WTC11 (cell line): Measurements from ENCODE around the gene CELSR1. TPM values are rescaled to one million over a fixed set of nuclear protein-coding genes. Genes with fewer than 3 reads are reported as not detected.

Experiments used
- ATAC-seq: fragments of 200-7000 bp; cut with Tn5 transposase; 2 replicates; pipeline ENCODE4 v1.10.0; 2021; ENCODE audit warnings: mild to moderate bottlenecking, moderate library complexity
- CTCF ChIA-PET: fragments of 300-600 bp; sonication (Branson Sonifier 250); formaldehyde crosslinking; loops from one replicate; lab custom pipeline; 2021; ENCODE audit warnings: antibody characterized with exemption; lab: Charles Lee
- POLR2A ChIA-PET: fragments of 350-600 bp; sonication (Branson Sonifier 250); formaldehyde crosslinking; loops from one replicate; lab custom pipeline; 2021; ENCODE audit warnings: antibody characterized with exemption; lab: Charles Lee
- DNase-seq: peaks from one replicate; pipeline ENCODE4 v3.0.0; 2021; ENCODE audit warnings: low spot score
- H3K27ac Mint-ChIP-seq: 2 replicates; pipeline ENCODE4 v1.8.0; 2021; ENCODE audit warnings: mixed read lengths
- H3K27me3 Mint-ChIP-seq: 2 replicates; pipeline ENCODE4 v1.8.0; 2021; ENCODE audit warnings: low read depth, mild to moderate bottlenecking, moderate library complexity, mixed read lengths
- H3K36me3 Mint-ChIP-seq: 2 replicates; pipeline ENCODE4 v1.8.0; 2021; ENCODE audit warnings: mixed read lengths
- H3K4me1 Mint-ChIP-seq: 2 replicates; pipeline ENCODE4 v1.8.0; 2022; ENCODE audit warnings: mixed read lengths
- H3K4me3 Mint-ChIP-seq: 2 replicates; pipeline ENCODE4 v1.8.0; 2021; ENCODE audit warnings: mild to moderate bottlenecking, moderate library complexity, mixed read lengths
- H3K9me3 Mint-ChIP-seq: 2 replicates; pipeline ENCODE4 v1.8.0; 2021; ENCODE audit warnings: mixed read lengths
- ATF1 ChIP-seq: sonication (generic); formaldehyde crosslinking; IDR thresholded peaks from 2 replicates; pipeline ENCODE4 v1.8.1; 2023; ENCODE audit warnings: mild to moderate bottlenecking, moderate library complexity, missing genetic modification reagents
- CDX4 ChIP-seq: fragments of 250-450 bp; sonication (Bioruptor Pico); IDR thresholded peaks from 2 replicates; pipeline ENCODE4 v1.9.0; 2021; ENCODE audit warnings: moderate library complexity, mild to moderate bottlenecking, inconsistent platforms, borderline replicate concordance
- CREB1 ChIP-seq: sonication (generic); formaldehyde crosslinking; IDR thresholded peaks from 2 replicates; pipeline ENCODE4 v1.8.0; 2023; ENCODE audit warnings: mild to moderate bottlenecking, missing genetic modification reagents
- ELF4 ChIP-seq: sonication (generic); formaldehyde crosslinking; IDR thresholded peaks from 2 replicates; pipeline ENCODE4 v1.8.1; 2022; ENCODE audit warnings: low read depth, mild to moderate bottlenecking, moderate library complexity, missing genetic modification reagents
- ETV6 ChIP-seq: sonication (generic); formaldehyde crosslinking; IDR thresholded peaks from 2 replicates; pipeline ENCODE4 v1.8.1; 2022; ENCODE audit warnings: mild to moderate bottlenecking, missing genetic modification reagents
- MLX ChIP-seq: sonication (generic); formaldehyde crosslinking; IDR thresholded peaks from 2 replicates; pipeline ENCODE4 v1.8.1; 2023; ENCODE audit warnings: mild to moderate bottlenecking, missing genetic modification reagents, moderate library complexity
- NR1H2 ChIP-seq: sonication (generic); formaldehyde crosslinking; IDR thresholded peaks from 2 replicates; pipeline ENCODE4 v1.9.0; 2021; ENCODE audit warnings: mild to moderate bottlenecking, moderate library complexity, missing genetic modification reagents
- RELA ChIP-seq: sonication (generic); formaldehyde crosslinking; IDR thresholded peaks from 2 replicates; pipeline ENCODE4 v1.8.1; 2022; ENCODE audit warnings: missing genetic modification reagents, mild to moderate bottlenecking, borderline replicate concordance
- TEAD4 ChIP-seq: sonication (generic); formaldehyde crosslinking; IDR thresholded peaks from 2 replicates; pipeline ENCODE4 v1.8.0; 2022; ENCODE audit warnings: mild to moderate bottlenecking, missing genetic modification reagents
- ZNF121 ChIP-seq: sonication (generic); formaldehyde crosslinking; IDR thresholded peaks from 2 replicates; pipeline ENCODE4 v1.8.0; 2023; ENCODE audit warnings: missing genetic modification reagents
- ZNF138 ChIP-seq: sonication (generic); formaldehyde crosslinking; conservative IDR thresholded peaks from 2 replicates; pipeline ENCODE4 v1.8.1; 2022; ENCODE audit warnings: mild to moderate bottlenecking, moderate library complexity, missing genetic modification reagents
- ZNF219 ChIP-seq: sonication (generic); formaldehyde crosslinking; IDR thresholded peaks from 2 replicates; pipeline ENCODE4 v1.8.0; 2023; ENCODE audit warnings: missing genetic modification reagents, mild to moderate bottlenecking, borderline replicate concordance
- ZNF263 ChIP-seq: sonication (generic); formaldehyde crosslinking; IDR thresholded peaks from 2 replicates; pipeline ENCODE4 v1.8.1; 2022; ENCODE audit warnings: low read depth, mild to moderate bottlenecking, moderate library complexity, missing genetic modification reagents
- ZNF512 ChIP-seq: sonication (generic); formaldehyde crosslinking; IDR thresholded peaks from 2 replicates; pipeline ENCODE4 v1.8.1; 2022; ENCODE audit warnings: missing genetic modification reagents, borderline replicate concordance
- ZNF532 ChIP-seq: fragments of 250-450 bp; sonication (Bioruptor Pico); IDR thresholded peaks from 2 replicates; pipeline ENCODE4 v1.9.0; 2021; ENCODE audit warnings: mild to moderate bottlenecking, borderline replicate concordance
- ZNF671 ChIP-seq: fragments of 250-450 bp; sonication (Bioruptor Pico); IDR thresholded peaks from 2 replicates; pipeline ENCODE4 v1.8.0; 2021; ENCODE audit warnings: mild to moderate bottlenecking
- ZSCAN18 ChIP-seq: fragments of 250-450 bp; sonication (Bioruptor Pico); IDR thresholded peaks from 2 replicates; pipeline ENCODE4 v2.1.2; 2022; ENCODE audit warnings: mild to moderate bottlenecking, moderate library complexity
- total RNA-seq: library from RNA; stranded (reverse); gene quantifications from 3 replicates; pipeline ENCODE4 v1.2.3, GENCODE V29; 2021

CELSR1 gene
- total RNA-seq, 1 experiment from 2014 or later: 16.8 TPM

- POLR2A ChIA-PET: no interaction called here
- H3K27ac Mint-ChIP-seq: no peak overlapping the region
- peaks cover 27% of the 10 kb centered on the region for H3K9me3 Mint-ChIP-seq
- no peaks in the 10 kb centered on the region for H3K4me1 Mint-ChIP-seq
- DNase-seq (no peak), ATAC-seq (no peak)
- CTCF ChIA-PET: interaction anchor here (0.6 kb wide), 1 partner anchor 34 kb away, joined by 3 read pairs; no protein-coding TSS in a partner anchor
- H3K36me3 Mint-ChIP-seq: peaks cover 8% of the 10 kb centered on the region; the same call in 1 of the 2 replicates
- no peak overlapping the region for H3K4me3 Mint-ChIP-seq
- H3K27me3 Mint-ChIP-seq: peaks cover 5% of the 10 kb centered on the region
- no peak for TF ChIP-seq ATF1 (CRISPR knock-in tag)
- TF ChIP-seq ETV6: no peak
- TF ChIP-seq ZNF671 (CRISPR knock-in tag): no peak
- no peak for TF ChIP-seq CDX4
- no peak for TF ChIP-seq ELF4 (CRISPR knock-in tag)
- TF ChIP-seq ZNF219 (CRISPR knock-in tag): no peak
- TF ChIP-seq ZNF532 (CRISPR knock-in tag): no peak
- TF ChIP-seq RELA (CRISPR knock-in tag): no peak
- TF ChIP-seq MLX (CRISPR knock-in tag): no peak
- TF ChIP-seq ZNF512 (CRISPR knock-in tag): no peak
- no peak for TF ChIP-seq ZNF121
- no peak for TF ChIP-seq ZNF263 (CRISPR knock-in tag)
- TF ChIP-seq CREB1 (CRISPR knock-in tag): no peak
- TF ChIP-seq NR1H2 (CRISPR knock-in tag): no peak
- no peak for TF ChIP-seq ZSCAN18
- no peak for TF ChIP-seq TEAD4 (CRISPR knock-in tag)
- TF ChIP-seq ZNF138: no peak
These were observed 31.8 kb upstream of the CELSR1 start for GRCh38 chr22:46569055-46569847.
